Astrocyte of the spinal cord (primary cell): ENCODE data around the gene CDH2.
A peak's percentile ranks its signal among the peaks of the same experiment; 100 is the strongest.

Source experiments
- DNase-seq: peaks from one replicate; pipeline ENCODE4 v3.0.0; 2011; ENCODE audit warnings: low read depth, low spot score
- H3K4me3 ChIP-seq: 2 replicates; pipeline ENCODE4 v1.5.1; 2011; ENCODE audit warnings: low read depth, mild to moderate bottlenecking, low read length, moderate library complexity
- CTCF ChIP-seq: IDR thresholded peaks from 2 replicates; pipeline ENCODE4 v1.5.1; 2012; ENCODE audit warnings: low read depth, mild to moderate bottlenecking, low read length, inconsistent platforms
- in situ Hi-C: cut with HindIII; loops from 2 replicates; pipeline ENCODE4 v1.10.0; 2017; ENCODE audit warnings: low sequenced_read_pairs

Gene CDH2

GRCh38 chr18:28039078-28039477, 137.9 kb downstream of the CDH2 start:
- peak; percentile 55 for DNase-seq
- TF ChIP-seq CTCF: no peak
- in situ Hi-C loops: no loop called here
- H3K4me3 ChIP-seq: no peak overlapping the region

GRCh38 chr18:28036488-28036887, 140.4 kb downstream of the CDH2 start:
- in situ Hi-C loops: no loop called here
- no peak overlapping the region for H3K4me3 ChIP-seq
- no peak for DNase-seq
- no peak for TF ChIP-seq CTCF

- TF ChIP-seq CTCF: no peak
- DNase-seq: no peak
- in situ Hi-C loops: no loop called here
- no peak overlapping the region for H3K4me3 ChIP-seq
Observed at GRCh38 chr18:28034567-28034966, 142.4 kb downstream of the CDH2 start.

- DNase-seq: no peak
- TF ChIP-seq CTCF: no peak
- no peak overlapping the region for H3K4me3 ChIP-seq
- in situ Hi-C loops: no loop called here
Observed at GRCh38 chr18:28032177-28032576, 144.8 kb downstream of the CDH2 start.

GRCh38 chr18:28030458-28030857, 146.5 kb downstream of the CDH2 start:
- in situ Hi-C loops: no loop called here
- TF ChIP-seq CTCF: no peak

GRCh38 chr18:28027755-28028154, 149.2 kb downstream of the CDH2 start:
- in situ Hi-C loops: no loop called here
- H3K4me3 ChIP-seq: no peak overlapping the region
- no peak for DNase-seq
- no peak for TF ChIP-seq CTCF

More at GRCh38 chr18:28030458-28030857, 146.5 kb downstream of the CDH2 start:
- no peak for DNase-seq
- H3K4me3 ChIP-seq: no peak overlapping the region

GRCh38 chr18:28019425-28020108, 157.4 kb downstream of the CDH2 start:
- no peak overlapping the region for H3K4me3 ChIP-seq
- TF ChIP-seq CTCF: no peak
- in situ Hi-C loops: no loop called here
- no peak for DNase-seq
